ELF-1 (cell line): ENCODE results near the gene TRIP13.

Experiments
- DNase-seq: peaks from one replicate; pipeline ENCODE4 v3.0.0-alpha.2; 2016; ENCODE audit warnings: low read depth, low spot score

The TRIP13 gene

DNA sequence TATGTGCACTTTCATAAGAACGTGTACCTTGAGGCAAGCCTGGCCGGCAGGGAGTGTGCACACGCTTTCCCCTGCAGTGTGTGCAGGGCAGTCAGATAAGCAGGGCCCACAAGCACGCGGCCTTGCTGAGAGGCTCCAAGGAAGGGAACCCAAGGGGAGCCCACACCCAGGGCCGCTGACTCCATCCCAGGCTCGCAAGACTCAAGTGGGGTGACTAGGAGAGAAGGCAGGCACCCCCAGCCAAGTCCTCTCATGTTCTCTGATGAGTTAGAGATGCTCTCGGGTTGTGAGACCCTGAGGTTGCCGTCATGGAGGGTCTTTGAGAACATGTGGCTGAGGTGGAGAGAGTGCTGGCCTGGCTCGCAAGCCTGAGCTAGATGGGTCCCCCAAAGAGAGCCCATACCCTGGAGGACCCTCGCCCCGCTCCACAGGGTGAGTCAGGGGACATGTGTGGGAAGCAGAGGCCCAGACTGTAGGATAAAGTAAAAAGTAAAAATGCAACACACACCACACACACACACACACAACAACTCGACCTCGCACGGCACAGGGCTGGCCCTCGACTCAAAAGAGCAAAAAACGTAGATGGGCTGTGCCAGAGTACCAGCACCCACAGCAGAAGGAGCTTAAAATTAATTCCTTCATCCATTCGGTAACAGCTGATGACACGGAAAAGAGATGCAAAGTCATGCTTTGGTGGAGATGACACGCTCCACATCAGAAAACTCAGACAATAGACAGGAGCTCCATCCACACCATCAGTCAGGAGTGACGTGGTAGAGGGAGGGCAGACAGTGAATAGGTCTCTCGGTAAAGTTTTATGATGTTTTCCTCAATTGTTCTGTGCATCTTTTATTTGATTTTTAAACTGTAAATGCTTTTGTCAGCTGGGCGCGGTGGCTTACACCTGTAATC is 61.1 kb downstream of the TRIP13 start:
- no peak for DNase-seq

DNA sequence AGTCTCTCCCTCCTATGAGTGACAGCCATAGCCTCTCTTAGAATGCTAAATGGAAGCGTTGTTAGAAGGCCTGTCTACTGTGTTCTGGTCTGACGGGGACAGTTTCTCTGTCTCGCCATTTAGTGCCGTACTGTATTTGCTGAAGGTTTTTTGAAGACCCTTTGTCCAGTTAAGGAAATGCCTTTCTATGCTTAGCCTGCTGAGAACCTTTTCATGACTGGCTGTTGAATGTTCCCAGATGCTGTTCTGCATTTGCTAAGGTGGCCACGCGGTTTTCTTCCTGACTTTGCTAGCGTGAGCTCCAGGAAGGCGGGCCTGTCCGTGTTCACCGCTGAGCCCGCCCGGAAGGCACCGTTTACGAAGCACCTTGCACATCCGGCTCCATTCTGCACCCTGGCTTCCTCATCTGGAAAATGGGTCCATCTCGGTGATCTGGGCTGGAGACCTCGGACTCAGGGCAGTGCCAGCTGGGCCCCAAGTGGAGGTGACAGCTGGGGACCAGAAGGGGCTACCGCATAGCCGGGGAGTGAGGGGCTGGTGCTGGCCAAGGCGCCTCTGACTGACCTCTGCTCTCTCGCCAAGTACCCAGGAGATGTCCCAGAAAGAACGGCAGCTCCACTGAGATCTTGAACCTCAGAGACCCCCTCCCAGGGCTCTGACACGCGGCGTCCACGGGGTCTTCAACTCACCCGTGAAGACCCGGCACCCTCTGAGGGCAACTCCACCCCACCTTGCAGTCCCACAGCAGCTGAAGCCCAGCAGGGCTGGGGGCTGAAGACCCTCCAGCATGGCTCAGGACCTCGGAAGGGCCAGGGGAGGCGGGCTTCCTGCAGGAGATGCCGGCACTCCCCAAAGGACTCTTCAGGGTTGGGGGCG is 63.4 kb downstream of the TRIP13 start:
- DNase-seq: no peak

GRCh38 chr5:956941-957747 is 64.5 kb downstream of the TRIP13 start:
- peak; percentile 66 for DNase-seq

DNA sequence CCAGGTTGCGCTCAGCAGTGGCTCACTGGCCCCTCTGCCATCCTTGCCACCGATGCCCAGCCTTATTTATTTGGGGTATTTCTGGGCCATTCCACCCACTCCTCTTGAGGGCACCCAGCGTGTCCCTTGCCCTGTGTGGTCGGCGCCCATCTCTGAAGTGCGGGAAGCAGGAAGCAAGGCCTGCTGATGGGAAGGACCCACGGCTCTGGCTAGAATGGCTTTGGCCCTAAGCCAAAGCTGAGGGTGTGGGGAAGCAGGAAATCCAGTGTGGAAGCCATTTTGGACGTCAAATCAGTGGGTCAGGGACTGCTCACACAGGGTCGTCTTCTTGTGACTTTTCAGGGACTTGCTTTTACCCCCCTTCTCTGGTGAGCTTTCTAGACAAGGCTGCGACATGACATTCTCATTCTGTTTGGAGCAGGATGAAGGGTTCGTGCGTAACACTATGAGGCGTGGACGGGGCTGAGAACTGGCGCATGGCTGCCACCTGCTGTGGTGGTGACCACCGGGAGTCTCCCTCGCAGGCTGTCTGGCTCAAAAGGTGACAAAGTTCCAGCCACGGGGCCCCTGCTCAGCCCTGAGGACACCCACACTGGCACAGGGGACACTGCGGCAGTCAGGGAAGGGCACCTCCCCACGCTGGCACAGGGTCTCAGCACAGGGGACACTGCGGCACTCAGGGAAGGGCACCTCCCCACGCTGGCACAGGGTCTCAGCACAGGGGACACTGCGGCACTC is 65.2 kb downstream of the TRIP13 start:
- no peak for DNase-seq

DNA sequence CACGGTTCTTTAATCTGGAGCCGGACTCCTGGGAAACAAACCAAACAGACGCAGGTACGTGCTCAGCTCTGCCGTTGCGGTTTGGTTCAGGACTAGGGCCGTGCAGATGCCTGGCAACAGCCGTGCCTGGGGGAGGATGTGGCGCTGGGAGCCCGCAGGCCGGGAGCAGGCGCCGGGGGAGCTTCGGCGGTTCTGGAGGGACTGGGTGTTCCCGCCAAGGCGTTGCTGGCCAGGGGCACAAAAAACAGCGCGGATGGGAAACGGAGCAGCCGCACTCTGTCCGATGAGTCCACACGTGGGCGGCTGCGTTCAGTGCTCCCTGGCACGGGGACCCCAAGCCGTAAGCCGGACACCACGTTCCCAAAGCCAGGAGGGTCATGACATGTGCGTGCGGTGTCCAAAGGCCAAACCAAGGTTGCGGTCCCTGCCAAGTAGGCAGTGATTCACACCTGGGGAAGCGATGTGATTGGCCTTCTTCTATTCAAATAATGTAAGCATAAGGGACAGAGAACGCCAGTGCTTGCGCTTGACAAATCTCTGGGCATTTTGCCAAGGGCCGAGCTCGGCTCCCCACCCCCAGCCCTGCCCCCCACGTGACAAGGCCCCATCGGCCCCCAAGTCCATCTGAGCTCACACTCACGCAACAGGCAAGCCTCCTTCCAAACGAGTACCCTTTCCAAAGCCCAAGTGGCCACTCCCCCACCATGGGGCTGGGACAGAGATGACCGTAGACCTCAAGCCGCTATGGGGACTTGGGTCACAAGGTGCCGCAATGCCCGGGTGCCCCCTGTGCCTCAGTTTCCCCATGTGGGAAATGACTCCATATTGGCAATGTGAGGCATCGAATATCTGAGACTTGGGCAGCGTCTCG is 66.3 kb downstream of the TRIP13 start:
- no peak for DNase-seq

DNA sequence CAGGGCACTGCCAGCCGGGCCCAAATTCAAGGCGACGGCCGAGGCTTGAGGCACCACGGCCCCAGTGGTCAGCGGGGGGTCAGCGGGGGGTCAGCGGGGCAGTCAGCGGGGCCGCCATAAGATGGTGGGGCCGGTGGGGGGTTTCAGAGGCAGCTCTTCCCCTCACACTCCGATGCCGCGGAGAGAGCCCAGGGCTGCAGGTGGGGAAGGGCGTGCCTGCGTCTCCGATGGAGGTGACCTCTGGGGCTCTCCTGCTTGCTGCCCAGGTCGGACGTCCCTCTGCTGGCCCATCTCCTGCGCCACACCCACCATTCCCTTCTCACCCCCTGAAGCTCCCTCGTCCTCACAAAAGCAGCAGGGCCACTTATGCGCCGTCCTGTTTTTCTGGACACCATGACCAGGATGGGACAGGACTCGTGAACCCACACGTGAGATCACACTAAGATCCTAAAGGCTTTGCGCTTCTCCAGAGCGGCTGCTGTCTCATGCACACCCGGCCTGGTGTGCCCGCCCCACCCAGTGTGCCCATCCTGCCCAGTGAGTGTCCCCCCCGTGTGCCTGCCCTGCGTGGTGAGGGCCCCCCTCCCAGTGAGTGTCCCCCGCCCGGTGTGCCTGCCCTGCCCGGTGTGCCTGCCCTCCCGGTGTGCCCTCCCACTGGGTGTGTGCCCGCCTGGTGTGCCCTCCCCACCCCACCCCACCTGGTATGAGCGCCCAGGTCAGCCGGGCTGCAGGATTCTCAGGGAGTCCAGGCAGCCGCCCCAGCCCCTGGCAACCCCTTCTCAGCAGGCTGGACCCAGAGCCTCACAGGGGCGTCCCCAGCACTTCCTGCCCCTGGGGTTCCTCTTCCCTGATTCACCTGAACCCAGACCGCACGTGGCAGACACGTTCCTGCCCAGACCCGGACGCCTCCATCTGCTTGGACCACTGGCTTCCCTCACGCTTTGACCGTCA is 67.2 kb downstream of the TRIP13 start:
- no peak for DNase-seq

DNA sequence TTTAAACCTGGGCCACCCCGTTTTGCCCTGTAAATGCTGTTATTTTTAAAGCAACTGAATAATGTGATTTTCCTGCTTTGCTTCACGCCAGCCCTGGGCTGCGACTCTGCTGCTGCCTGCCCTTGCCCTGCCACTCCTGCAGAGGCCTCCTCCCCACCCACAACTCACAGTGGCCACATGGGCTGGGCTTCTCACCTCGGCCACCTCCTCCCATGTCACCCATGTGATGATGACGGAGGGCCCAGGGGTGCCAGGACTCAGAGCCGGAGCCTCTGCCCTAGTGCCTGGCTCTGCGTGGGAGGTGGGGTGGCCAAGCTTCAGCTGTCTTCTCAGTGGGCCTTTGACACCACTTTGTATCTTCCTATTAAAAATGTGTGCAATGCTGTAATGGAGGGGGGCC is 67.9 kb downstream of the TRIP13 start:
- DNase-seq: no peak

DNA sequence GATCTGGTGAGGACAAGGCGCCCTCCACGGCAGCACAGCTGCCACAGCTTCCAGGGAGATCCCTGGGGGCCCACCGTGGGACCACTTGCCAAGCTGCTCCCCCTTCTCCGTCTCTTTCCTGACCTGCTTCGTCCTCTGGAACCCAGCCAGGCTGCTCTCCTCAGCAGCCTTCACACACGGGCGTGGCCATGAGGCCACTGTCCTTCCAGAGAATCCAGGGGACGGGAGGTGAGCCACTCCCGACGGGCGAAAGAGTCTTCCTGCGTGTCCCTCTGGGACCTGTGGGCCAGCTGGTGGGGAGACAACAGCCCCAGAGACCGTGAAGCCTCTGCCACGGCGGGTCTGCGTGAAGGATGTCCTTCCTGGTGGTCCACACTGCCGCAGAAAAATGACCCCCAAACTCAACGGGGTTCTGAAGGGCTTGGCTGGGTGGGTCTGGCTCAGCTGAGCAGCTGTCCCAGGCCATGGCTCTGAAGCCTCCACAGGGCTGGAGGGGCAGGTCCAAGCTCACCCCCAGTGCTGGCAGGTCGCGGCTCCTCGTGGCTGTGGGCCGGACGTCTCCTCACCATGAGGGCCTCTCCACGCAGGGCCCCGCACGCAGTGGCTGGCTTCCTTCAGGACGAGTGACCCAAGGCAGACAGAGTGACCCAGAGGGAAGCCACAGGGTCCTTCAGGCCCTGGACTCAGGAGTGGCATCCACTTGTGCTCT is 68.5 kb downstream of the TRIP13 start:
- DNase-seq: no peak

- no peak for DNase-seq
Observed at GRCh38 chr5:961711-962240, 69.1 kb downstream of the TRIP13 start.

DNA sequence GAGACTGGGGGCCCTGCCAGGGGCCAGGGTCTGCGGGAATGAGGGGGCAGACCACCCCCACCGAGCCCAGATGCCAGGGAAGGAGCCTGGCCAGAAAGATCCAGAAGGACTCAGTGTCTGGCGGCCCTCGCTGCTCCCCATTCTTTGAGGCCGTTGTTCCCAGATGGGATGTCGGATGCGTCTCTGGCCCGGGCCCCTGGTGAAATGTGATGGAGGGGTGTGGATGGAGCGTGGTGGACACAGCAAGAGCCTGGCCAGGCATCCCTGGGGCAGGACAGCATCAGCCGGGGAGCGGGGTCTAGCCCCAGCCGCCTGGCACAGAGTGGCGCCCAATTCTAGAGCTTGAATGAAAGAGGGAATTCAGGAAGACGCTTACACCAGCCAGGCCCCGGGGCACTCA is 69.7 kb downstream of the TRIP13 start:
- no peak for DNase-seq

DNA sequence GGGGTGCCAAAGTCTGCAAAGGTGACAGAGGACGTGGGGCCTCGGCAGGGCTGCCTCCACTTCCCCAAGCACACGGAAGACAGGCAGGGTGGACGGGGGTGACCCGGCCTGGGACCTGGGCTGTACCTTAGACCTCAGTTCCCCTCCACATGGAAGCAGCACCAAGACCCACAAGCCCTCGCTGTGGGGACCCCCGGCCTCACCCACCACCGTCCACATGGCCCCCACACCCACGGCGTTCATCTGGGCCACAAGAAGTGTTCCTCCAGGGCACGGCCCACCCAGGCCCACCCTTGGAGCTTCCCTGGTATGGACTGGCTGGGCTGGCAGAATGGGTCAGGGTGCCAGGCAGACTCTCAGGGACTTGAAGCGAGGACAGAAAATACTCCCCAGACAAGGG is 70.1 kb downstream of the TRIP13 start:
- DNase-seq: no peak

- DNase-seq: no peak
Observed at GRCh38 chr5:963310-963672, 70.6 kb downstream of the TRIP13 start.

DNA sequence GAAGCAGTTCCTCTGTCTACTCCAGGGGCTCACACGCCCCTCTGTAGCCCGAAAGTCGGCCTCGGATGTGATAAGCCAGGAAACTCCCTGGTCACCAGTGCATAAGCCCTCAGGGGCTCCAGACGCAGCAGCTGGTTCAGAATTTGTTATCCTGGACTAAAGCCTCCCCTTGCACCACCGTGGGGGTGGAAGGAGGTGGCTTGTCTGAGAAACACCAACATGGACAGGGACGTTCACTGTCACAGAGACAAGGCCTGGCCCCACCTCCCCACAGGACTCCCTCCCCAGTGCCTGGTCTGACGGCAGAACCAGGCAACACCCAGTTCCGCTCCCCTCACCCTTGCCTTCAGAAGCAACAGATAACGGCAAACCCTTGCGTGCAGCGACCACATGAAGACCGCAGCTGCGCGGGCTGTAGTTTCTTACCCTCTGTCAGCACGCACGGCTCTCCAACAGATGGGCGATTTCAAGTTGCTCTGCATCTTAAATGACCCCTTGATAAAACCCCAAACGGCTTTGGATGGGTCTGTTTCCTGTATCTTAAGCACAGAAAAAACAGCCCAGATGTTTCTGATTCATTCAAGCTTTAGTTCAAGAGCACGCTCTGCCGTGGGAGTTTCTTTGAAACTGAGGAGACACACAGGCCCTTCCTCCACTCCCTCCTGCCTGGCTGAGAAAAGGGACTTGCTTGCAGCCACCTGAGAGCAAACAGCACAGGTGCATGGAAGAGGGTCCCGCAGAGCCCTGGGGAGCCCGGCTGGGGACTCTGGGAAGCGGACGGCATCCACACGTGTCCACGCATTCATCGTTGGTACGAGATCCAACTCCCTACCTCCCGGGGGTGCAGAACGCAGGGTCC is 71.2 kb downstream of the TRIP13 start:
- peak; percentile 34 for DNase-seq

DNA sequence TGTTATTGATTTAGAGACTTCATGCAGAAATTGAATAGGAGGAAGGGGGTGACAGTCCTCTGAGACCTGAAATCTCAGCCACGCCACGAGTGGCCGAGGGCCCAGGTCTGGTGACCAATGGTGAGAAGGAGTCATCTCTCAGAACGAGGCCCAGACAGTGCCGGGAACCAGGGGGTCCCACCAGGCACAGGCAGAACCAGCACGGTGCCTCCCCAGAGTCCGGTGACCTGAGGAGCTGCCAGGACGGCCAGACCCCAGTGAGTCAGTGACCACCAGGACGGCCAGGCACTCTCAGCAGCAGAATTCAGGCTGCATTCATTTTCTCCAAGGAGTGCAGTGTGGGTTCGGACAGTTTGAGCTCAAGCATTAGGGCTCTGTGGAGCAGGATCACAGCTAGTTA is 72.1 kb downstream of the TRIP13 start:
- DNase-seq: no peak

DNA sequence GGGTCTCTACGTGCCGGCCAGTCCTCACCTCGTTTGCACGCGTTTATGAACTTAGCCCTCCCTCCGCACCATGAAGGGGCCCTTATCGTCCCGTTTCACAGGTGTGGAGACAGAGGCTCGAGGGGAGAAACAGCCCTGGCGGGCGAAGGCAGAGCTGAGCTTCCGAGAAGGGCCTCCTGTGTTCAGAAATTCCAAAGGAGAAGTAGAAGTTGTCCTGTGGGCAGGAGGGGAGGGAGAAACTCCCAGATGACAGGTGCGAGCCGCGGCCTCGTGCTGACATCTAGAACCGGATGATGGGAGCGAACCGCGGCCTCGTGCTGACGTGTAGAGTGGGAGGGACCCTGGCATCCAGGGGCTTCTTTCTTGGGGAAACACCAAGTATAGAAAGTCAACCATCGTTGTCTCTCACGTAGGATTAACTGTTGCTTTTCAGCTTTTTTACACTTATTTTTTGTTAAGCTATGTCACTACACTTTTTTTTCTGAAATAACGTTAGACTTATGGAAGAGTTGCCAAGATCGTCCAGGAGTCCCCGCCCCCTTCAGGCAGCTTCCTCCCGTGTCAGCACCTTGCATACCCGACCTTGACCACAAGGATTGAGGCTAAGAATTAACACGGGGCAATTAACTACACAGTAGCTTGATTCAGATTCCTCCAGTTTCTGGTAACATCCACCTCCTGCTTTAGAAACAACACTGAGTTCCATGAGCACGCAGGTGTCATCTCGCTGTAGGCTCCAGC is 73.1 kb downstream of the TRIP13 start:
- no peak for DNase-seq

- no peak for DNase-seq
Observed at GRCh38 chr5:966345-966710, 73.6 kb downstream of the TRIP13 start.

DNA sequence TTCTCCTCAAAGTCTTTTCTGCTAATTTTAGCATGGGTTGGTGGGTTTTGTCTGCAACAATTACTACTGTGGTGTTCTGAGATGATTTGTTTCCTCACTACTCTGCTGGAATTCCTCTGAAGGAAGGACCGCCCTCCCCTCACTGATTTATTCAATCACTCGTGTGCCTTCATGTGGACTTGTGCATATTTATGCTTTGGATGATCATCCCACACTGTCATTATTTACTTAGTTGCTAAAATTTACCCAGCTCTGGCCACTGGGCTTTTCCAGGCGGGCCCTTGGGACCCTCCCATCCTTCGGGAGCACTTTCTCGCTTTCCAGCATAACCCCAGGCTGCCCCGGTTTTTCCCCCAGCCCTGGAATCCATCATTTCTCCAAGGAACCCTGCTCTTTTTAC is 74.3 kb downstream of the TRIP13 start:
- DNase-seq: no peak
